ENCODE data around the gene PROKR1.
"Not testable (repeated sequence)": the region's sequence is repeated elsewhere in the genome, so short reads cannot be mapped to it uniquely, and the experiment has no call there.

PROKR1 gene

DNA sequence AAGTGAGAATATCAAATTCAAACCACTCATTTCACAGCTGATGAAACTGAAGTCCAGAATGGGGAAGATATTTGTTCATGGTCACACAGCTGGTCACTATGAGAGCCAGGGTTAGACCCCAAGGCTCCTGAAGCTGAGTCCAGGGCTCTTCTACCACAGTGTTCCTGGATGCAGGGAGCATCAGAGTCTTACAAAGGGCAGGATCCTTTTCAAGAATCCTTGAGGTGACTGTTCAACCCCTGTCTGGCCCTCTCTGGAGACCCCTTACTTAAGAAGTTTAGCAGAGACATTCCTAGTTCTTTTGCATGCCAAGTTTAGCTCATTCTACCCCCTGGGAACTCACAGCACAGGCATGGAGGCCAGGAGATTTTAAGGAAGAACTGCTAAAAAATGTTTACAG lies 15.7 kb downstream of the PROKR1 start:
- DNase-seq = no peak

DNA sequence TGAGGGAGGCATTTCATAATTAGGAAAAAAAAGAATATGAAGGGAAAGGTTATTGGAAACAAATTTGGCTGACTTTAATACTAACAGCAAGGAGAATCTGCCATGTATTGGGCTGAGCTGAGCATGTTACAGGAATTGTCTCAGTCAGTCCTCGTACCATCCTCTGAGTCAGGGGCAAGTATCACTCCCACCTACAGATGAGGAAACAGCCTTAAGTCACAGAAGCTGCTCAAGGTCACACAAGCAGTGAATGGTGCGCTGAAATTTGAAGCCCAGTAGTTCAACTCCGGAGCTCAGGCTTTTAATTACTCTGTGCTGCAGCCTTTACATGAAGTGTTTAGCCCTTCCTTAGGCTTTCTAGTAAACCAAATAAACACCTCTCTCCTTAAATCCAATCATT lies 17.3 kb downstream of the PROKR1 start:
- no peak for DNase-seq

DNA sequence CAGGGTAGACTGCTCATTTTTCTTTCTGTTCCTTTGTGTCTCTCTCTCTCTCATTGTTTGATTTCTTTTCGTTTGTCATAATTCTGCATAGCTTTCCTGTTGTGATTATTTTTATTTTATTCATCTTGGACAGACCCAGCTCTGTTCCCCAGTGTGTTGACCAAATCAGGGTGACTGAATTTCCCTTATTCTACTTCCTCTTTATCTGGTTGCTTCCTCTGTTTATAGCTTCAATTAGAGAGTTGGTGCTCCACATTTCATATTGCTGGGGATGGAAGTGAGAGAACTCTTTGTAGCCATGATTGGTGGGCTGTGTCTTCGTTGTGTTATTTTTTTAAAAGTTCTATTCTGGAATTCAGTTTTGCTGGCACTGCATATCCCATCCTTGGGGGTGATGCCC lies 19.1 kb downstream of the PROKR1 start:
- DNase-seq = no peak

DNA sequence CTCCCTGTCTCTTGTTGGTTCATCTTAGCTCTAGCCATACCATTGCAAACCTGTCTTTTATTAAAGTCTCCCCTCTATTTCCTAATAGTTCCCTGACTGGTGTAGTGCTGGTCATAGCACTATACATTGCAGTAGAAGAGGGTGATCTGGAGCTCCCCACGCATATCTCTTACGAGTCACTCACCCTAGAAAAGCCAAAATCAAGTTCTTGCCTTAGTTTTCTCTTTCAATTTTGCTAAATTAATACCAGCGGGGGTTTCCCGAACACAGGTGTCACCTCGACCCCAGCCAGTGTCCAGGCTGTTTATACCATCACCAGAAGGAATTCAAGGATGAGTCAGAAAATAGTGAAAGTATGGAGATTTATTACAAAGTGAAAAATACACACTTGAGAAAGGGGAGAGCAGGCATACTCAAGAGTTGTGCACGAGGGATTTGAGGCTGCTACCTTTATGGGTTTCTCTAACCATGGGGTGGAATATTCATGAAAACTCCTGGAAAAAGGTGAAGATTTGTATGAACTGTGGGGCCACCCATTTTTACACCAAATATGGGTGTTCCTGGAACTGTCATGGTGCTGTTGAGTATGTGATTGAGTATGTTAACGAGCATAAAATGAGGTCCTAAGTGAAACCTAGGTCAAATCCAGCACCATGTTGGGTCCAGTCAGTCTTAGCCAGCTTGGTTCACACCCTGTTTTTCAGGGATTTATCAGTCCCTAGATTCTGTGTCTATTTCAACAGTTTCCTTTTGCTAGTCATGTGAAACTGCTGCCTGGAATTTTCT lies 20.2 kb downstream of the PROKR1 start:
- DNase-seq = no peak

DNA sequence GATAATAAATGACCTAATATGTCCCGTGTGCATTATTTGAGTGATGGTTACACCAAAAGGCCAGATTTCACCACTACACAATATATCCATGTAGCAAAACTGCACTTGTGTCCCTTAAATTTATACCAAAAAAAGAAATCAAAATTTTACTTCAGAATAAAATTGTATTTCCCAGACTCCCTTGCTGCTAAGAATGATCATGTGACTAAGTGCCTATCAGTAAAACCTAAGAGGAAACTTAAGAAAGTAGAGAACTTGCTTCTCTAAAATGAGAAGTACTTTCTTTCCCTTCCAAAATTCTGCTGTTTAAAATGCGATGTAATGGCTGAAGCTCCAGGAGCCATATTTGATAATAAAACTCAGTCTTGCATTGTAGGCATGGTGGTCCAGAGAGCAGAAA lies 24.0 kb downstream of the PROKR1 start:
- DNase-seq = no peak

DNA sequence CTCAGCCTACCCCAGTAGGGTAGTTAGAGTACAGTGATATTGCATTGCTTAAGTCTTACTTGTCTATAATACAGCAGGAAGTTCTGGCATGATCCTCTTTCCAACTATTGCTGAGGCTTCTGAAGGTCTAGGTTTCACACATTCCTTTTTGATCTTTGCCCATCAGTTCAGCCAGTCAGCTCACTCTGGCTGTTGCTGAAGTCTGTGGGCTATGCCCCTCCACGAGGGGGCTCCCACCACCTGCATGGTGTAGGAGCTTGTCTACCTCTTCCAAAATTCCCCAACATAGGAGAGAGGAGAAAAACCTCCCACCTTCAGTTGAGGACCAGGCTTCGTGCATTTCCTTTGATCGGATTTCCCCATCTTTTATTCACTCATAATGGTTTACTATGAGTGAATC lies 26.3 kb downstream of the PROKR1 start:
- DNase-seq = no peak

DNA sequence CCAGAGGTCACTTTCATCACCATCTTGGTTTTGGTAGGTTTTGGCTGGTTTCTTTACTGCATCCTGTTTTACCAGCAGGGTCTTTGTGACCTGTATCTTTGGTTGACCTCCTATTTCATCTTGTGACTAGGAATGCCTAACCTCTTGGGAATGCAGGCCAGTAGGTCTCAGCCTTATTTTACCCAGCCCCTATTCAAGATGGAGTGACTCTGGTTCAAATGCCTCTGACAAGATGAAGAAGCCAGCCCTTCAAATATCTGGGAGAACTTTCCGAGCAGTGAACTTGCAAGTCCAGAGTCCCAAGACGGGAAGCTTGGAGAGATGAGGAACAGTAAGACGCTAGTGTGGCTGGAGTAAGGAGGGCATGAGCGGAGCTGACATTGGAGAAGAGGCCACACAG lies 28.6 kb downstream of the PROKR1 start:
- no peak for DNase-seq

DNA sequence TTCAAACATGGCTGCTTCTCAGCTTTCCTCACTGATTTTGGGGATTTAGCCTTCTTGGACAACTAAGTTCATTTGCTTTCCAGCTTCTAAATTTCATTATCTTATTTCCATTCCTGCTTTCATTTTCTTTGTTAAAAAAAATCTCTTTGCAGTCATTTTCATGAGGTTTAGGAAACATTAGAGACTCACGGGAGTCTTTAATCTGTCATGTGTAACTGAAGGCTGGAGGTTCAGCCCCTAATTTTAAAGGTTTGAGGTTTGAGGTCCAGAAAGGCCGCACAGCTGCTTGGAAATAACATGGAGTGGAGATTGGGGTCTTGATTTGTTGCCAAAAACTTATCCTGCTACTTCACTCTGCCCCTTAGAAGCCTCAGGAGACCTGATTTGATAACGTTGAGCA lies 30.3 kb downstream of the PROKR1 start:
- DNase-seq = no peak

DNA sequence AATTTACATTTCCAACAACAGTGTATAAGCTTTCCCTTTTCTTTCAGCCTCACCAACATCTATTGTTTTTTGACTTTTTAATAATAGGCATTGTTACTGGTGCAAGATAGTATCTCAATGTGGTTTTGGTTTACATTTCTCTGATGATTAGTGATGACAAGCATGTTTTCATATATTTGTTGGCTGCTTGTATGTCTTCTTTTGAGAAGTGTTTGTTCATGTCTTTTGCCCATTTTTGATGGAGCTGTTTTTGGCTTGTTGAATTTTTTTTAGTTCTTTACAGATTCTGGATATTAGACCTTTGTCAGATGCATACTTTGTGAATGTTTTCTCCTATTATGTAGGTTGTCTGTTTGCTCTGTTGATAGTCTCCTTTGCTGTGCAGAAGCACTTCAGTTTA lies 32.1 kb downstream of the PROKR1 start:
- DNase-seq = no peak

DNA sequence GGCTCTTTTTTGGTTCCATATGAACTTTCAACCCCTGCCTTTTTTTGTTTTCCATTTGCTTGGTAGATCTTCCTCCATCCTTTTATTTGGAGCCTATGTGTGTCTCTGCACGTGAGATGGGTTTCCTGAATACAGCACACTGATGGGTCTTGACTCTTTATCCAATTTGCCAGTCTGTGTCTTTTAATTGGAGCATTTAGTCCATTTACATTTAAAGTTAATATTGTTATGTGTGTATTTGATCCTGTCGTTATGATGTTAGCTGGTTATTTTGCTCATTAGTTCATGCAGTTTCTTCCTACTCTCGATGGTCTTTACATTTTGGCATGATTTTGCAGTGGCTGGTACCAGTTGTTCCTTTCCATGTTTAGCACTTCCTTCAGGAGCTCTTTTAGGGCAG lies 34.5 kb downstream of the PROKR1 start:
- not testable (repeated sequence) for DNase-seq

DNA sequence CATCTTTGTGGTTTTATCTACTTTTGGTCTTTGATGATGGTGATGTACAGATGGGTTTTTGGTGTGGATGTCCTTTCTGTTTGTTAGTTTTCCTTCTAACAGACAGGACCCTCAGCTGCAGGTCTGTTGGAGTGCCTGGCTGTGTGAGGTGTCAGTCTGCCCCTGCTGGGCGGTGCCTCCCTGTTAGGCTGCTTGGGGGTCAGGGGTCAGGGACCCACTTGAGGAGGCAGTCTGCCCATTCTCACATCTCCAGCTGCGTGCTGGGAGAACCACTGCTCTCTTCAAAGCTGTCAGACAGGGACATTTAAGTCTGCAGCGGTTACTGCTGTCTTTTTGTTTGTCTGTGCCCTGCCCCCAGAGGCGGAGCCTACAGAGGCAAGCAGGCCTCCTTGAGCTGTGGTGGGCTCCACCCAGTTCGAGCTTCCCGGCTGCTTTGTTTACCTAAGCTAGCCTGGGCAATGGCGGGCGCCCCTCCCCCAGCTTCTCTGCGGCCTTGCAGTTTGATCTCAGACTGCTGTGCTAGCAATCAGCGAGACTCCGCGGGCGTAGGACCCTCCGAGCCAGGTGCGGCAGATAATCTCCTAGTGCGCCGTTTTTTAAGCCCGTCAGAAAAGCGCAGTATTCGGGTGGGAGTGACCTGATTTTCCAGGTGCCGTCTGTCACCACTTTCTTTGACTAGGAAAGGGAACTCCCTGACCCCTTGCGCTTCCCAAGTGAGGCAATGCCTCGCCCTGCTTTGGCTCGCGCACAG lies 36.0 kb downstream of the PROKR1 start:
- not testable (repeated sequence) for DNase-seq

DNA sequence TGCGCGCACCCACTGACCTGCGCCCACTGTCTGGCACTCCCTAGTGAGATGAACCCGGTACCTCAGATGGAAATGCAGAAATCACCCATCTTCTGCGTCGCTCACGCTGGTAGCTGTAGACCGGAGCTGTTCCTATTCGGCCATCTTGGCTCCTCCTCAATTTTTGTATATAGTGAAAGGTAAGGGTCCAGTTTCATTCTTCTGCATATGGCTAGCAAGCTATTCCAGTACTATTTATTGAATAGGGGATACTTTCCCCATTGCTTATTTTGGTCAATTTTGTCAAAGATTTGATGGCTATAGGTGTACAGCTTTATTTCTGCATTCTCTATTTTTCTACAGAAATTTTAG lies 36.5 kb downstream of the PROKR1 start:
- DNase-seq = not testable (repeated sequence)

DNA sequence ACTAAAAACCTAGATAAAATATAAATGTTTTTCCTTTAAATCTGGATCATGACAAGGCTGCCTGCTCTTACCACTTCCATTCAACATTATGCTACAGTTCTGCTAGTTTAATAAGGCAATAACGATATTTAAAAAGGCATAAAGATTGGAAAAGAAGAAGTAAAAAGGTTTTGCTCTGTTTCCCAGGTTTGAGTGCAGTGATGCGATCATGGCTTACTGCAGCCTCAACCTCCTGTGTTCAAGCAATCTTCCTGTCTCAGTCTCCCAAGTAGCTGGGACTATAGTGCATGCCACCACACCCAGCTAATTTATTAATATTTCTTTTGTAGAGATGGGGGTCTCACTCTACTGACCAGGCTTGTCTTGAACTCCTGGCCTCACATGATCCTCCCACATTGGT lies 40.8 kb downstream of the PROKR1 start:
- no peak for DNase-seq

DNA sequence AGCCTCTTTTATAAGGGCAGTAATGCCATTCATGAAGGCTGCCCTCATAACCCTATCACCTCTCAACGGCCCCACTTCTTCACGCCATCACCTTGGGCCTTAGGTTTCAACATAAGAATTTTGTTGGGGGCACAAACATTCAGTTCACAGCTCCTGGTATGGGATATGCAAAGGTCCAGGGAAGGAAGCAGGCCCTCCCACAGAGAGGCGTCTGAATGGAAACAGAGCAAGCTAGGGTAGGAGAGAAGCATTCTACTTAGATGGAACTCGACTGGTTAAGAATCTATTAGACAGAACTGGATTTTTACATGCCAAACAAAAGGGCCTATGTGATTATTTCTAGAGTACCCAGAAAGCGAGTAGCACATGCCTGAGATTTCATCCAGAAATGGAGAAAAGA lies 42.8 kb downstream of the PROKR1 start:
- no peak for DNase-seq

DNA sequence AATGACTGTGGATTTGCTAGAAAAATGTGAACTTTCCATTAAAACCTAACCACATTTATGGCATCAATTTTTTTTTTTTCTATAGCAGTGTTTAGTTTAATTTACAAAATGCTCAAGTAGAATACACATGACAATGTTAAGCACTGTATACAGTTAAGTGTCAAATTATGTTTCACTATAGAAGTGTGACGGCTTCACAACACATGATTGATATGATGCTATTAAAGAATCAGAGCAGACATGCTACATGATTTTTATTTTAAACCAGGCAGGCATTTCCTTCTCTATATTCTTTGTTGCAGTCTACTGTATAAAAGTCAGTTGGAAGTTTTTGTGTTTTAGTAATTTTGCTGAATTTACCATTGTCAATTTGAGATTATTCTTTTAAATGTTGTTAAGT lies 43.6 kb downstream of the PROKR1 start:
- DNase-seq = no peak

DNA sequence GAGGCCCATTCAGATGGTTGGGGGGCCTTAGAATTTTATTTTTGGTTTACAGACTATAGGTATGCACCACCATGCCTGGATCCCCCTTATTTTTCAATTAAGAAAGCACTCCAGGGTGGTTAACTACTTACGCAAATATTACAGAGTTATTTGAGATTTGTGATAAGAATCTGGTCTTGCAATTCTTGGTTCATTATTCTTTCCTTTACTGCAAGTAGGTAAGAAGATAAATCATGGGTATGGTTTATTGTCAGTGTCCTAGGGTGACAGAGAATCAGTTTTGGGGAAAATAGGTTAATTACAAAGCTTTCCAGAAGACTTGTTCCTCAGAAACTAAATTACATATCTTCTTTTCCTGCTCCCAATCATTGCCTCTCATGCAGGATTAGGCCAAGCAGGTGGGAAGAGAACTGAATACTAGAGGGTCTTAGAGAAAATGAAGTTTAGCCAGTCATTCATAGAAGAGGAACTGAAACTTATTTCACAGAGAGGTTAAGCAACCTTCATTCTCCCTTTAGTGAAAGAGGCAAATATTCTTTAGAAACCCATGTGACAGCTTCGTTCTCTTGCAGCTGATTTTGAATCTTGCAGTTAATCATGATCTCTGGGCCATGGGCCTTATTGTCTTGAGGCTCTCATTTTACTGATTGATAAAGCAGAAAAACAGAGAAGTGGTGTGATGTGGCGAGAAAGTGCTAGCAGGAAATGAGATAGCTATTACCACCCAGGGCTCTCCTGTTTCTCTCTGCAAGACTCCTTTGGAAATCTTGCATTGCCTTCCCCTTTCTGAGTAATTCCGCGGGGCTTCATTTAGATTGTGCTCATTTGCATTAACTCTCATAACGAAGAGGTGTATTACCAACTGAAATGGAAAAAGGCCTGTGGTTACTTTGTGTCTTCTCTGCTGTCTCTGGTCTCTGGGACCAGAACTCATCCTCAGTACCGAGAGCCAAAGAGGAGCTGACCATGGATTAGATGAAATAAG lies 46.5 kb downstream of the PROKR1 start:
- DNase-seq = no peak

DNA sequence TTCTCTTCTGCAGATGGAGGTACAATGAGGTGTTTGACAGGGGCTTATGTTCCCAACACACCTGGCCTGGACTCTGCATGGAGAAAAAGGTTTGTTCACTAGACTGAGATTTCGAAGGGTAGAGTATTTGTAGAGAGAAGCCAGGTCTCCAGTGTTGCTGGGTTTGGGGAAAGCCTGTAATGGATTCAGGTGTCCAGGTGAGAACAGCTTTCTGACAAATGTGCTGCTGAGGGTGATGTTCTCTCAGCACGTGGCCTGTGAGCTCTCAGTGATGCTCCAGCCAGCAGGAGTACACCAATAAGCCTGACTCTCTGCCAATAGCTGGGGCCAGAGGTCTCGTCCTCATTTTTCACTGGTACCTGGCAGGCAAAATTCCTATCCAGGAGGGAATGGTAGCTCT lies 47.5 kb downstream of the PROKR1 start:
- no peak for DNase-seq

DNA sequence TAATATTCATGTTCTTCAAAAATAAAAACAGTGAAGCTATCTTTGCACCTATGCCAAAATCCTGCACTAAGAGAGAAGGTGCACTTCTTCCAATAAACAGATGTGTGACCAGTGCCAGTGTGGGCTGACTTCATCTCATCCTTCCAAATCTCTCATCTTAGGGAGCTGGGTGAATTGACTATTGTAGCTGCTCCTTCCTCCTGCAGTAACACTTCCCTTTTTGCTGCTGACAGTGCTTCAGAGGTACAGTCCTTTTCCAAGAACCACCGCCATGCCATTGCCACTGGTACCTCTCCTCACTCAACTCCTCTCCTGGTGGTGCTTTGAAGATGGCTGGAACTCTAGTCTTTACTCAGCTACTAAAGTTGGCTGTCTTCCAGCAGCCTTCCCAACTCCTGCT lies 49.1 kb downstream of the PROKR1 start:
- DNase-seq = no peak

DNA sequence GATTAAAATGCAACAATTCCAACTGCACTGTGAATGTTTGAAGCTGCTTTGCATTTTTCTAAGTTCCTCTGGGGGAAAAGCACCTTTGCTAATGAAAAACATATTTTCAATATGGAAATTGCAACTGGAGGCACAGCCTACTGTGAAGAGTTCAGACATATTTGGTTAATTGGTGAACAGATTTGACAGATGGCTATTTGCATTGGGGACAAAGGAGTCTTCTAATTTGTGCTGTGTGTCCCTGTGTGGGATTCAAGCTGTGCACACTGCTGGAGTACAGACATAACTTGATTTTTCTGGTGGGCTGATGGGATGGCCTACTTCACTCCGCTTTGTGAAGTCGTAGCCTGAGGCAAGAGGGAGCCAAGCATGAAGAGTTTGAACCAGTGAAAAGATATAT lies 50.6 kb downstream of the PROKR1 start:
- no peak for DNase-seq

DNA sequence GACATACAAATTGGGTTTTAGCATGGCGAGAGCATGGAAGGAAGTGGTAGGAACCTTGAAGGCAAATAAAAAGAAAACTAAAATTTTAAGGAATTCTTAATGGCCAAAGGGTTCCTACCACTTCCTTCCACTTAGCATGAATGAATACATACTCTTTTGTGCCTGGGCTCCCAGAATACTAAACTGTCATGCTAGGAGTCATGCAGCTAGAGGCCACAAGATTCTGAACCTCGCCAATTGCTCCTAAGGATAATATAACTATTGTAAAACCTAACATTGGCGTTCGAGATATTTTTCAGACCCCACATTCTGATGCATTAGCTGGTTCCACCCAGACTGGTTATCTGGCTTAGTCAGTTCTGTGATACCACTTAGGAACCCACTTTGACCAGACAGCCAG lies 52.6 kb downstream of the PROKR1 start:
- no peak for DNase-seq

DNA sequence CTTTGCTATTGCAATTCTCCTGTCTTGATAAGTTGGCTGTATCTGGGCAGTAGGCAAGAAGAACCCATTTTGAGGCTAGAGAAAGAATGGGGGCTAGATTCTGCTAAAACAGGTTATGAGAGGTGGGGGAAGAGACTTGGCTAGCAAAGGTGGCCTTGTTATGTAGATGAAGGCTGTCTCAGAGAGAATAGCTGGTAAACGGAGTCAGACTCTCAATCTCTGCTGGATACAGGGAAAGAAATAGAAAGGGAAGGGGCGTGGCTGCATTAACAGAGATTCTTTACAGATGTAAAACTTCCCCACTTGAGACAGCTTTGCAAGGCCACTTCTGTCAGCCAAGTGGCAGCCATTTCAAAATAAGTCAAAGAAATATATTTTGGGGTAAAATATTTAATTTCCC lies 53.2 kb downstream of the PROKR1 start:
- DNase-seq = no peak

DNA sequence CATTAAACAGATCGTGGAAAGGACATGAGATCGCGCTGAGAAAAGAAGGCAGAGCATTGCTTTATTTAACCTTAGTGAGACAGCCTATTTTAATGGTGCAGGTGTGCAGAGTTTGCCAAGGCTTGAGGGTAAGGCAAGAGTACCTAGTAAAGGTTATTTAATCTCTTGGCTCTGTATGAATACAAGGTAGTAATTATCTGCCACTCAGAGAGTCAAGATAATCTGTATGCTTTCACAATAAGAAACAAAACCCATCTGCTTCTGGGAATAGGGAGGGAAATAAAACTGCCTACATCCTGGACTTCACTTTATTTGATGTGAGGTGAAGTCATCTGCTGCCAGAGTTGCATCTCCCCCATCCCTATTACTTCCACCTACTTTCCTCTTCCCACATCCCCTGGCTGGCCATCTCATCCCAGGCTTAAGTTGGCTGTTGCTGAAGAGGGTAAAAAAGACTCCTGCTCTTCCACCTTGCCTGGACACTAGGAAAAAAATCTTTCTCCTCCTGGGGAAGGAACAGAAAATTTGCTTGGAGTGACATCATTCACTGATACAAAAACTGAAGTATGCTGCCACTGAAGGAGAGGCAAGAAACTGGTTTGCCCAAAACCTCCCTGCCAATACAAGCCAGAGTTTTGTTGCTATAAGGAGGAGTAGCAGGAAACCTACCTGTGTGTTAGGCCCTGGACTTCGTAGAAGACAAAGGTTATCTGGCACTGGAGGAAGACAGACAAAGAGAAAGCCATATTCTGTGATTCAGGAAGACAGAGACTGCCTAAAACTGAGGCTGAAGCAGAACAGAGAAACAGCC lies 55.4 kb downstream of the PROKR1 start:
- DNase-seq = no peak

DNA sequence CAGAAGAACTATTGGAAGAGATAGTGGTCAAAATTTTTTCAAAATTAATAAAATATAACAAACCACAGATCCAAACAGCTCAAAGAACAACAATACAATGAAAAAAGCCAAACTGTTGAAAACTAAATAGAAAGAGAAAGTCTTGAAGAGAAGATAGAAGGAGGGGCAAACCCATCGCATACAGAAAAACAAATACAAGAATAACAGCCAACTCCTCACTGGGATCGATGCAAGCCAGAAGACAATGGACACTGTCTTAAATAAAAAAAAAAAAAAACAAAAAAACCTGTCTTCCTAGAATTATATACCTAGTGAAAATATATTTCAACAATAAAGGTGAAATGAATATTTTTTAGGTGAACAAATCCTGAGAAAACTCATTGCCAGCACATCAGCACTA lies 57.2 kb downstream of the PROKR1 start:
- DNase-seq = no peak

All from effector CD4-positive, alpha-beta T cell (primary cell).